WTC11 (cell line): ENCODE results near the gene OPCML.

Experiments
- CREM ChIP-seq: sonication (generic); formaldehyde crosslinking; IDR thresholded peaks from 2 replicates; pipeline ENCODE4 v1.8.1; 2022; ENCODE audit warnings: mild to moderate bottlenecking, missing genetic modification reagents, moderate library complexity
- FOXK1 ChIP-seq: sonication (generic); formaldehyde crosslinking; IDR thresholded peaks from 2 replicates; pipeline ENCODE4 v1.8.0; 2022; ENCODE audit warnings: mild to moderate bottlenecking, moderate library complexity, missing genetic modification reagents
- MAX ChIP-seq: sonication (generic); formaldehyde crosslinking; IDR thresholded peaks from 2 replicates; pipeline ENCODE4 v1.8.0; 2022; ENCODE audit warnings: mild to moderate bottlenecking, missing genetic modification reagents
- NFYB ChIP-seq: sonication (generic); formaldehyde crosslinking; conservative IDR thresholded peaks from 2 replicates; pipeline ENCODE4 v1.8.0; 2022; ENCODE audit warnings: low read depth, missing genetic modification reagents
- PRDM15 ChIP-seq: sonication (generic); formaldehyde crosslinking; IDR thresholded peaks from 2 replicates; pipeline ENCODE4 v1.8.0; 2022; ENCODE audit warnings: missing genetic modification reagents

GRCh38 chr11:132365650-132366049, 1166.7 kb downstream of the OPCML start:
- no peak for TF ChIP-seq CREM (CRISPR knock-in tag)
- no peak for TF ChIP-seq FOXK1 (CRISPR knock-in tag)
- TF ChIP-seq NFYB (CRISPR knock-in tag) = no peak
- no peak for TF ChIP-seq MAX (CRISPR knock-in tag)
- no peak for TF ChIP-seq PRDM15 (CRISPR knock-in tag)
